ENCODE measurements around the gene KIF16B.
"Not testable (repeated sequence)": the region's sequence is repeated elsewhere in the genome, so short reads cannot be mapped to it uniquely, and the experiment has no call there.

KIF16B gene

GRCh38 chr20:16590041-16590633, 16.9 kb upstream of the KIF16B start:
- DNase-seq, result no peak

GRCh38 chr20:16589623-16590022, 16.4 kb upstream of the KIF16B start:
- no peak for DNase-seq

GRCh38 chr20:16588241-16588640, 15.0 kb upstream of the KIF16B start:
- DNase-seq, result no peak

- no peak for DNase-seq
These were observed 13.8 kb upstream of the KIF16B start for GRCh38 chr20:16587066-16587465.

DNA sequence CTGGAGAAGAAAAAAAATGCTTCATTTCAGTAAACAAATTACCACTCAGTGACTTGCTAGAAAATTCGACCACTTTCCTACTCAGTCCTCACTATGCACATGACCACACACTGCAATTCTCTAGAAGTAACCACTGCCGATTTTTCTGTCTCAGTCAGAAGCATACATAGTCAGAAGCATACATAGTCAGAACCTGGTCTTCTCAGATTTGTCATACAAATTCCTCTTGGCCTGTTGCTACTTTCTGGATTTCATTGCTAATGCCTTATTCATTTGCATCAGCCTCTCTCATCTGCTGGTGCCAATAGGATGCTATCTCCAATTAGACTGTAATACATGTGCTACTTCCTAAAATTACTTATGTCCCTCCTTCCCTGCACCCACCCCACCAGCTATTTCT, 10.2 kb upstream of the KIF16B start:
- DNase-seq, result no peak

DNA sequence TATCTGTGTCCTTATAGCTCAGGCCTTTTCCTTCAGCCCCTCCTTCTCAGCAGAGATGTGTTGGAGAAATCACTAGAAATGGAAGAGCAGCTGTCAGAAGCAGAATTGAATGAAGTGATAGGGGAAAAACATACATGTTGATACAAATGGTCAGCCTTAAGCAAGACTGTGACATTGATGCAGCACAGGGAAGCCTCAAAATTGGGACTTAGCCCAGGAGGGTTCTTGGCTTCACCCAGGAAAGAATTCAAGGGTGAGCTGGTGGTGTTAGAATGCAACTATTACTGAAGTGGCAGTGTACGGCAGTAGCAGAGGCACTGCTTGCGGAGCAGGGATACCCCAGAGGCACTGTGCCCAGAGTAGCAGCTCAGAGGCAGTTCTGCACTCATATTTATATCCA, 8.0 kb upstream of the KIF16B start:
- DNase-seq, result no peak

- no peak for DNase-seq
These were observed 7.4 kb upstream of the KIF16B start for GRCh38 chr20:16580620-16581019.

GRCh38 chr20:16580147-16580546, 6.9 kb upstream of the KIF16B start:
- no peak for DNase-seq

DNA sequence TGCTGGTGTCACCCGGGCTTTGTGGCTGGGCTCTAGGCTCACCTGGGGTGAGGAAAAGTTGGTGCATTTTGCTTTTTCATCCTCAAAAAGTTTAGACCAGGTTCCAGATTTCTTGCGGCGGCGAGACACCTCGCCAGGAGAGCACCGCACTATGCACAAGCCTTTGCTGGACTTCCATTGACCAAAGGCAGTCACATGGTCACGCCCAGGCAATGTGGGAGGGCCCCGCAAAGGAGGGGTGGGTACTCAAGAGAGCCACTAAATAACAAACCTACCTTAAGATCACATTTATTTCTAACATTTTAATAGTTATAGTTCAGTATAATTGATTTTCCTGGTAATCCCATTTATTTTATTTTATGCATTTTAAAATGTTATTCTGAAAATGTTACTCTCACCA, 3.0 kb upstream of the KIF16B start:
- DNase-seq, result no peak

- peak in 1 of 2 donors; percentile 3 for DNase-seq
These were observed 2.3 kb upstream of the KIF16B start for GRCh38 chr20:16575390-16576140.

GRCh38 chr20:16574656-16575355, 1.6 kb upstream of the KIF16B start:
- peak; percentile 69 to 88 for DNase-seq

GRCh38 chr20:16571333-16571732, 1.9 kb downstream of the KIF16B start:
- no peak for DNase-seq

GRCh38 chr20:16569246-16570153, 3.7 kb downstream of the KIF16B start:
- no peak for DNase-seq

DNA sequence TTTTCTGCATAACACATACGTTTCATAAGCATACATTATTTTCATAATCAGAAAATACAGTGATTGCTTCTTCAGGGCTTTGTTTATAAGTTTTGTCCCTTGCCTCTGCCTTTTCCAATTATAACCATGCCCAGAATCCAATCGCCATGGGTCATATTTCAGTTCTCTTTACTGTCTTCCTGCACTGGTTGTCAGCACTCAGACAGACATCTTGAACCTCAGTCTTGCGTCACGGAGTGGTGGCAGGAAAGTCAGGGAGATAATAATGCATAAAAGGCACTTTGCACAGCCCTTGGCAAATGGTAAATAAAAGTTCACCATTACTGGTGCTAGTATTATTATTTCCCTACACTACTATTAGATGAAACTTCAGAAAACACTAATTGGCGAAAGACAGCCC, 7.2 kb downstream of the KIF16B start:
- DNase-seq, result no peak

DNA sequence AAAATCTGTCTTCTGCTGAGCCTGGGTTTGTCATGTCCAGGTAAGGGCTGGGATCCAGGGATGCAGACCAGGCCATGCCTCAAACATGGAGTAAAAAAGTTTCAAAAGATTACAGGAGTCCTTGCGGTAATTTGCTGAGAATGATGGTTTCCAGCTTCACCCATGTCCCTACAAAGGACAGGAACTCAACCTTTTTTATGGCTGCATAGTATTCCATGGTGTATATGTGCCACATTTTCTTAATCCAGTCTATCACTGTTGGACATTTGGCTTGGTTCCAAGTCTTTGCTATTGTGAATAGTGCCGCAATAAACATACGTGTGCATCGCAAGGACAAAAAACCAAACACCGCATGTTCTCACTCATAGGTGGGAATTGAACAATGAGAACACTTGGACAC, 9.2 kb downstream of the KIF16B start:
- not testable (repeated sequence) for DNase-seq

- DNase-seq, result no peak
These were observed 10.0 kb downstream of the KIF16B start for GRCh38 chr20:16563066-16563806.

DNA sequence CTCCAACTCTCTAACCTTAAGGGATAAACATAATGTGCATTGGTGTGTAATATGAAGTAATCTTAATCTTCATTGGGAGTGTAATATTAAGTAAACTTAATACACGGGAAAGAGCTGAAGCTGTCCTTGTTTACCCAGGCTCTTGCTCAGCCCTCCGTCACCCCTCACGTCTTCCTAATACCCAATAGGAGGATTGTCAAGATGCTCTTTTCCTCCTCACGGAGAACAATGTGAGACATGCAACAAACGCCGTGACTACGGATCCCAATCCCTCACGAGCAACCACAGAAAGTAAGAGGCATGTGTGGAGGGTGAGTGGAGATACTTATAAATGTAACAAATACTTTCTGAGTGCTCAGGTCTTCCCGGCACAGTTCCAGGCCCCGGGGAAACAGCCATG, 11.0 kb downstream of the KIF16B start:
- DNase-seq, result no peak

DNA sequence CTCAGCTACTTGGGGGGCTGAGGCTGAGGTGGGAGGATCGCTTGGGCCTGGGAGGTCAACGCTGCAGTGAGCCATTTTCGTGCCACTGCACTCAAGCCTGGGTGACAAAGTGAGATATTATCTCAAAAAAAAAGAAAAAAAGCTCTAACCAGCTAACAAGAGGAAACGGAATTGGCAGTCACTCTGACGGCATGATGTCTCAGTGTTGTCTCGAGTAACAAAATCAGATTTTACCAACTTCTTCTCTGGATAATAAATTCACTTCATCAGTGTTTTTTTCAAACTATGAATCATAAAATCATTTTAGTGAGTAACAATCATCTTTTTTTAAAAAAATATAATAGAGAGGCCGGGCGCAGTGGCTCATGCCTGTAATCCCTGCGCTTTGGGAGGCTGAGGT, 12.6 kb downstream of the KIF16B start:
- DNase-seq, result no peak

GRCh38 chr20:16560216-16560615, 13.0 kb downstream of the KIF16B start:
- no peak for DNase-seq

GRCh38 chr20:16556301-16556700, 16.9 kb downstream of the KIF16B start:
- no peak for DNase-seq

- no peak for DNase-seq
These were observed 17.5 kb downstream of the KIF16B start for GRCh38 chr20:16555754-16556153.

All from CD4-positive, alpha-beta T cell treated with Interferon alpha-2 for 1 hour (primary cell).